ENCODE data around the gene EMX2. TPM values are rescaled to one million over a fixed set of nuclear protein-coding genes. Genes with fewer than 3 reads are reported as not detected.

Gene EMX2
- 1 to 10 TPM in 1 of 4 donors, under 1 TPM in 2, not detected in 1; 0.32 to 1.2 (median 0.89) TPM for total RNA-seq

GRCh38 chr10:117542706-117543224, at the start of gene EMX2:
Gene EMX2 (plus strand): TSS chr10:117542746. CDS start chr10:117543268, 522 bp downstream.
- WGBS, 2 donors (ENCODE audit: low coverage in 1 of 2): 2 to 9% methylated on average over 6 to 13 of the region's 26 CpGs
- TF ChIP-seq EP300 (IDR thresholded peaks at IDR 0.05) (no peak), POLR2AphosphoS5 (IDR thresholded peaks at IDR 0.05) (no peak), POLR2A (IDR thresholded peaks at IDR 0.05) (no peak)
- Histone ChIP-seq H3K27ac (peak within 1 kb of the TSS in 3 of 4 donors; percentile 14 to 66 (median 38)), H3K4me1 (peaks cover 0 to 71% (median 25%) of the 10 kb centered on the region in 3 donors), H3K27me3 (peaks cover 100% of the 10 kb centered on the region), H3K9me3 (peaks cover 0 to 12% (median 0%) of the 10 kb centered on the region in 3 donors), H3K4me3 (peak within 1 kb of the TSS in 1 of 2 donors; percentile 51), H3K36me3 (no peaks in the 10 kb centered on the region)
- ATAC-seq: no peak

- H3K9me3 ChIP-seq: no peaks in the 10 kb centered on the region
- no peak overlapping the region for H3K27ac ChIP-seq
- TF ChIP-seq POLR2AphosphoS5 (IDR thresholded peaks at IDR 0.05): no peak
- TF ChIP-seq POLR2A (IDR thresholded peaks at IDR 0.05): no peak
- TF ChIP-seq EP300 (IDR thresholded peaks at IDR 0.05): no peak
- no peak for TF ChIP-seq CTCF (IDR thresholded peaks at IDR 0.05)
- no peak overlapping the region for H3K4me3 ChIP-seq
- ATAC-seq: no peak
- peaks cover 0 to 7% (median 0%) of the 10 kb centered on the region in 3 donors for H3K4me1 ChIP-seq
- peaks cover 32% of the 10 kb centered on the region for H3K27me3 ChIP-seq
- WGBS, 2 donors (ENCODE audit: low coverage in 1 of 2): 53 to 65% methylated on average over 5 of the region's 5 CpGs
- no peaks in the 10 kb centered on the region for H3K36me3 ChIP-seq
These were observed 46.5 kb upstream of the EMX2 start for GRCh38 chr10:117496031-117496430.

GRCh38 chr10:117496616-117497028, 45.9 kb upstream of the EMX2 start:
- peak; percentile 87 to 95 (median 91) for TF ChIP-seq CTCF (IDR thresholded peaks at IDR 0.05)
- TF ChIP-seq EP300 (IDR thresholded peaks at IDR 0.05): no peak
- 9 to 12% methylated on average over 8 to 13 of the region's 17 CpGs for WGBS, 2 donors (ENCODE audit: low coverage in 1 of 2)
- ATAC-seq: peak; percentile 74

GRCh38 chr10:117497736-117498135, 44.8 kb upstream of the EMX2 start:
- Histone ChIP-seq H3K9me3 (no peaks in the 10 kb centered on the region), H3K27ac (no peak overlapping the region), H3K27me3 (peaks cover 30% of the 10 kb centered on the region), H3K4me1 (peaks cover 0 to 7% (median 0%) of the 10 kb centered on the region in 3 donors), H3K36me3 (no peaks in the 10 kb centered on the region), H3K4me3 (no peak overlapping the region)
- 78 to 100% methylated on average over 1 to 2 of the region's 6 CpGs for WGBS, 2 donors (ENCODE audit: low coverage in 1 of 2)
- no peak for TF ChIP-seq POLR2A (IDR thresholded peaks at IDR 0.05)
- no peak for TF ChIP-seq POLR2AphosphoS5 (IDR thresholded peaks at IDR 0.05)
- no peak for TF ChIP-seq CTCF (IDR thresholded peaks at IDR 0.05)
- no peak for ATAC-seq

More at GRCh38 chr10:117496616-117497028, 45.9 kb upstream of the EMX2 start:
- Histone ChIP-seq H3K36me3 (no peaks in the 10 kb centered on the region), H3K4me1 (peaks cover 0 to 7% (median 0%) of the 10 kb centered on the region in 3 donors), H3K9me3 (no peaks in the 10 kb centered on the region), H3K4me3 (no peak overlapping the region), H3K27me3 (peaks cover 30% of the 10 kb centered on the region), H3K27ac (no peak overlapping the region)

- H3K27ac ChIP-seq: no peak overlapping the region
- no peak for ATAC-seq
- H3K4me1 ChIP-seq: peaks cover 0 to 7% (median 0%) of the 10 kb centered on the region in 3 donors
- H3K36me3 ChIP-seq: no peaks in the 10 kb centered on the region
- WGBS, 2 donors (ENCODE audit: low coverage in 1 of 2): 66% methylated on average over 5 of the region's 12 CpGs; no CpG with 5 or more reads in 1 of the 2 donors
- no peak for TF ChIP-seq EP300 (IDR thresholded peaks at IDR 0.05)
- no peaks in the 10 kb centered on the region for H3K9me3 ChIP-seq
- H3K4me3 ChIP-seq: no peak overlapping the region
- H3K27me3 ChIP-seq: peaks cover 30% of the 10 kb centered on the region
These were observed 43.1 kb upstream of the EMX2 start for GRCh38 chr10:117499248-117500105.

Data from gastroesophageal sphincter (tissue), 4 donors.